PFSK-1 (cell line): ENCODE results near the gene FECH.

Experiments
- FOXP2 ChIP-seq: optimal IDR thresholded peaks from 2 replicates; pipeline ENCODE3; 2011; ENCODE audit warnings: borderline replicate concordance, control low read depth, inconsistent platforms; ENCODE audit not compliant: insufficient read depth; ENCODE audit errors: extremely low read length, extremely low read depth
- POLR2AphosphoS5 ChIP-seq: IDR thresholded peaks from 2 replicates; pipeline ENCODE4 v1.6.1; 2012; ENCODE audit warnings: low read depth, mild to moderate bottlenecking, control low read depth, low read length, moderate library complexity
- SIN3A ChIP-seq: IDR thresholded peaks from 2 replicates; pipeline ENCODE4 v1.6.1; 2012; ENCODE audit warnings: mild to moderate bottlenecking, low read length, moderate library complexity, borderline replicate concordance; ENCODE audit not compliant: insufficient read depth
- TAF1 ChIP-seq: IDR thresholded peaks from 2 replicates; pipeline ENCODE4 v1.6.1; 2012; ENCODE audit warnings: low read length, control low read depth, borderline replicate concordance; ENCODE audit not compliant: insufficient read depth
- TF ChIP-seq, protein P1 (sequence below), 2 experiments: IDR thresholded peaks; 2 replicates each; pipeline versions ENCODE4 v1.6.1 to v1.8.0; 2011 to 2012; ENCODE audit warnings: low read depth in 2 of 2, low read length in 2 of 2, control low read depth in 1 of 2, inconsistent platforms in 1 of 2, mild to moderate bottlenecking in 1 of 2, moderate library complexity in 1 of 2; ENCODE audit not compliant: insufficient read depth in 1 of 2

FECH gene

DNA sequence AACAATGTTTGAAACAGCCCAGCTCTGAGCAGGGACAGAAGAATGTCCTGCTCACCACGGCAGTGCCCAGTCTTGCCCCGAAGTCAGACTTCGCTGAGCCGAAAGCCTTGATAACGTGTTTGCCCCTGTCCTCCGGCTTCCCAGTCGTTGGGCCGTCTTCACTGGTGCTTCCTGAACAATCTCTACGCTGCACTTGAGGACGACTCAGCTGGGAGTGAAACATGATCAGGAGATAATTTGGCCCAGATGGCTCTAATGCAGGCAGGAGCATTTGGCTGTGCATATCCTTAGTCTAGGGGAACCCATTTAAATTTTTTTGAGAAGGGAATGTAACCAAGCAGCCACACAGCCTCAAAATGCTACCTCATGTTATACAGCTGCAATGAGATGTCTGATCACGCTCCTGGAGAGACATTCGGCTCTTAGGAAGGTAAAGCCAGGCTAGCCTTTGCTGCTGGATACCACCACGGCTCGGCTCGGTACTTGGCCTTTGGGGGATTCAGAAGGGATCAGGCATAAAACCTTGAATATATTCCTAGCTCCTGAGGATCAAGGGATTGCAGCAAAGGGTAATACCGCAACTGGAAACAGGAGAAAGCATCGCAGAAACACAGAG, 43.6 kb downstream of the FECH start:
- TF ChIP-seq FOXP2 (no peak), POLR2AphosphoS5 (no peak), TAF1 (no peak), SIN3A (no peak)
- TF ChIP-seq, protein P1, sequence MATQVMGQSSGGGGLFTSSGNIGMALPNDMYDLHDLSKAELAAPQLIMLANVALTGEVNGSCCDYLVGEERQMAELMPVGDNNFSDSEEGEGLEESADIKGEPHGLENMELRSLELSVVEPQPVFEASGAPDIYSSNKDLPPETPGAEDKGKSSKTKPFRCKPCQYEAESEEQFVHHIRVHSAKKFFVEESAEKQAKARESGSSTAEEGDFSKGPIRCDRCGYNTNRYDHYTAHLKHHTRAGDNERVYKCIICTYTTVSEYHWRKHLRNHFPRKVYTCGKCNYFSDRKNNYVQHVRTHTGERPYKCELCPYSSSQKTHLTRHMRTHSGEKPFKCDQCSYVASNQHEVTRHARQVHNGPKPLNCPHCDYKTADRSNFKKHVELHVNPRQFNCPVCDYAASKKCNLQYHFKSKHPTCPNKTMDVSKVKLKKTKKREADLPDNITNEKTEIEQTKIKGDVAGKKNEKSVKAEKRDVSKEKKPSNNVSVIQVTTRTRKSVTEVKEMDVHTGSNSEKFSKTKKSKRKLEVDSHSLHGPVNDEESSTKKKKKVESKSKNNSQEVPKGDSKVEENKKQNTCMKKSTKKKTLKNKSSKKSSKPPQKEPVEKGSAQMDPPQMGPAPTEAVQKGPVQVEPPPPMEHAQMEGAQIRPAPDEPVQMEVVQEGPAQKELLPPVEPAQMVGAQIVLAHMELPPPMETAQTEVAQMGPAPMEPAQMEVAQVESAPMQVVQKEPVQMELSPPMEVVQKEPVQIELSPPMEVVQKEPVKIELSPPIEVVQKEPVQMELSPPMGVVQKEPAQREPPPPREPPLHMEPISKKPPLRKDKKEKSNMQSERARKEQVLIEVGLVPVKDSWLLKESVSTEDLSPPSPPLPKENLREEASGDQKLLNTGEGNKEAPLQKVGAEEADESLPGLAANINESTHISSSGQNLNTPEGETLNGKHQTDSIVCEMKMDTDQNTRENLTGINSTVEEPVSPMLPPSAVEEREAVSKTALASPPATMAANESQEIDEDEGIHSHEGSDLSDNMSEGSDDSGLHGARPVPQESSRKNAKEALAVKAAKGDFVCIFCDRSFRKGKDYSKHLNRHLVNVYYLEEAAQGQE (IDR thresholded peaks at IDR 0.05; ENCODE audit: insufficient read depth in 1 of 2, low read depth in 2 of 2, low read length in 2 of 2): no peak

DNA sequence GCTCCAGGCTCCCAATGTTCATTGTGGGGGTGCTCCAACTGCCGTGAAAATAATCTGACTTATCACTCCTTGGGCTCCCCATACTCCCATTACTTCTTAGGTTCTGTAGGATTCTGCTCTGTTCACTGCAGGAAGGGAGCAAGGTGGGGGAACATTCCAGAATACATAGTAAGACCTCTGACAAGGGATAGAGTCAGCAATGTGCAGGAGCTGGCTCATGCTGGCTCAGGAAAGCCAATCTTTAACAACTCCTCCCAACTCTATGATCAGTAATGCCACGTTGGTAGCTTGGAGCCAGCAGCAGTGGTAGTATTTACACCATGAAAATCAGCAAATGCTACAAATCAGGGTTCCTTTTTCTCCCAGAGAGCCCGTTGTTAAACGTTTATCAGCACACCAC, 44.4 kb downstream of the FECH start:
- TF ChIP-seq, protein P1 (IDR thresholded peaks at IDR 0.05; ENCODE audit: insufficient read depth in 1 of 2, low read depth in 2 of 2, low read length in 2 of 2): no peak
- TF ChIP-seq TAF1 (no peak), SIN3A (no peak), FOXP2 (no peak), POLR2AphosphoS5 (no peak)

DNA sequence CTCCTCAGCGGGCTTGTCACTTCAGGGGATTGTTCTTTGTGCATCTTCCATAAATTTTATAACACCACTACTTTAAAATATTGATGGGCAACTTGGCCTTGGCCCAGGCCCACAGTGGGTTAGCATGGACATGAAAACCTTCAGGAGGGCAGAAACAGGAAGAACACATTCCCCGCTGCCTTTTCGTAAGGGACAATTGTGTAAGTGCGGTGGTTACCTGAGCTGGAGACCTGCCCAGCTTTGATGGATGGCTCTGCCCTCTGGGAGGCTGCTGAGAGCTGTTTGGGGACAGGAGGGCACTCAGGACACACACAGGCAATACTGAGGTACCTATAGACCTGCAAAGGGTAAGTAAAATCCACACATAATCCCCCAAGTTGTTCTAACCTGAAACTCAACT, 46.8 kb downstream of the FECH start:
- TF ChIP-seq SIN3A (no peak), TAF1 (no peak), FOXP2 (no peak), POLR2AphosphoS5 (no peak)
- TF ChIP-seq, protein P1 (IDR thresholded peaks at IDR 0.05; ENCODE audit: insufficient read depth in 1 of 2, low read depth in 2 of 2, low read length in 2 of 2): no peak

DNA sequence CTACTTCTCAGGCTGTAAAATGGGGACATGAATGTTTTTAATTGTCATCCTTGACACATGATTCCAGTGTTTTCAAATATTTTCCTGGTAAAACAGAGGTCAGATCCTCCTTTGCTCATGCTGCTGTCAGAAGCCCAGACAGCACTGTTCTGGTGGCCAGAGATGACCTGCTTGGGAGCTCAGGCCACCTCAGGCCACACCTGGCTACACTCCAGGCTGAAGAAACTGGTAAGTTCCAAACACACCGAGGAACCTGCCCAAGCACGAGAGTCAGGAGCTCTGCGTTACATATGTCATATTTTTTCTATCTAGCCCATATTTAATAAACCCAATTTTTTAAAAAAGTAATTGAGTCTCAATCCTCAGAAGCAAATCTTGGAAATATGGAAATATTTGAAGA, 47.9 kb downstream of the FECH start:
- TF ChIP-seq SIN3A (no peak), POLR2AphosphoS5 (no peak), TAF1 (no peak), FOXP2 (no peak)
- TF ChIP-seq, protein P1 (IDR thresholded peaks at IDR 0.05; ENCODE audit: insufficient read depth in 1 of 2, low read depth in 2 of 2, low read length in 2 of 2): no peak

DNA sequence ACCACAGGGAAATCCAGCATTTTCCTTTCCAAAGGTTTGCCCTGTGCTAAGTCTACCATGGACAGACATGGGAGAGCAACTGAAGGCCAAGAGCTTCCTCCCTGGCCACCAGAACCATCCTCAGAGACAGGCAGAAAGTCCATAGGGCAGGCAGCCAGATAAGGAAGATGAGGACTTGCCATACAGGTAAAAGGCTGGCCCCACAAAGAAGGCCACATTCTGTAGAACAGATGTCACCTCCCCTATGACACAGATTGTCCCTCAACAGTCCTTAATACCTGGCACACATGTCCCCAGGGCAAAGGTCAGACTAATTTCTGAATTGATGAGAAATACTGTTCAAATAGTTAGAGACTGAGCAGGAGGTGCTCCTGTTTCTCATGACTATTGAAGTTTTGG, 52.0 kb downstream of the FECH start:
- TF ChIP-seq POLR2AphosphoS5 (no peak), SIN3A (no peak)
- TF ChIP-seq, protein P1 (IDR thresholded peaks at IDR 0.05; ENCODE audit: insufficient read depth in 1 of 2, low read depth in 2 of 2, low read length in 2 of 2): no peak
